HepG2 (cell line): ENCODE data around the gene SGMS1. TPM values are rescaled to one million over a fixed set of nuclear protein-coding genes. Genes with fewer than 3 reads are reported as not detected.

Source experiments
- ATAC-seq: fragments of 200-7000 bp; cut with Tn5 transposase; 3 replicates; pipeline ENCODE4 v1.9.1; 2020; ENCODE audit warnings: mild to moderate bottlenecking, moderate library complexity
- BruUV-seq: library from RNA; stranded (reverse); fragments of 400-500 nt; replicated peaks from 2 replicates; lab custom pipeline; 2021; lab: Mats Ljungman, UMichigan
- CTCF ChIA-PET: fragments of 300-600 bp; formaldehyde crosslinking; extraction: SDS; loops from one replicate; lab custom pipeline; 2021; ENCODE audit warnings: low total read pairs, inconsistent platforms, low intra/inter-chr PET ratio; lab: Yijun Ruan, JAX
- POLR2A ChIA-PET: fragments of 350-600 bp; sonication (Branson Sonifier 250); formaldehyde crosslinking; loops from one replicate; lab custom pipeline; 2020; ENCODE audit warnings: antibody characterized with exemption, inconsistent platforms; lab: Yijun Ruan, JAX
- DNase-seq: peaks from one replicate; pipeline ENCODE4 v3.0.0-alpha.2; 2015; ENCODE audit warnings: low spot score
- FAIRE-seq: peaks from 3 replicates; lab custom pipeline; 2011; peaks lifted over from hg19 to GRCh38; lab: Jason Lieb, UNC
- H2AFZ ChIP-seq: one replicate; pipeline ENCODE4 v1.6.1; 2011; ENCODE audit warnings: low read length, inconsistent platforms
- H3K27ac ChIP-seq: fragments of 300-600 bp; 3 replicates; pipeline ENCODE4 v1.8.0; 2011; ENCODE audit warnings: mixed run types, mild to moderate bottlenecking, mixed read lengths, low read length, inconsistent platforms; ENCODE audit not compliant: insufficient read depth; ENCODE audit errors: extremely low read length
- H3K27me3 ChIP-seq, 2 experiments: fragments of 200-600 bp in 1 of 2; 2 replicates in 1 of 2; 3 replicates in 1 of 2; pipeline versions ENCODE4 v1.6.0 to v1.8.0; 2011; ENCODE audit warnings: low read length in 2 of 2, mild to moderate bottlenecking in 2 of 2, moderate library complexity in 2 of 2, inconsistent platforms in 1 of 2; ENCODE audit not compliant: insufficient read depth in 2 of 2, control insufficient read depth in 1 of 2
- H3K36me3 ChIP-seq, 2 experiments: fragments of 200-600 bp in 1 of 2; replicated peaks in 1 of 2; 2 replicates in 1 of 2; 3 replicates in 1 of 2; pipeline versions ENCODE4 v1.5.1 to v1.8.0; 2011; ENCODE audit warnings: low read length in 2 of 2, inconsistent platforms in 1 of 2; ENCODE audit not compliant: insufficient read depth in 2 of 2, control insufficient read depth in 1 of 2
- H3K4me1 ChIP-seq: 2 replicates; pipeline ENCODE4 v1.5.1; 2012; ENCODE audit warnings: low read length, inconsistent platforms; ENCODE audit not compliant: insufficient read depth
- H3K4me2 ChIP-seq: 2 replicates; pipeline ENCODE4 v1.6.0; 2011; ENCODE audit warnings: low read depth, low read length, inconsistent platforms
- H3K4me3 ChIP-seq, 3 experiments: fragments of 200-600 bp in 1 of 3; sonication (generic), shearing (Covaris generic) in 1 of 3; replicated peaks in 1 of 3; 2 replicates each; pipeline ENCODE4 v1.5.1; 2011 to 2016; ENCODE audit warnings: low read length in 3 of 3, inconsistent platforms in 2 of 3, low read depth in 2 of 3, mild to moderate bottlenecking in 2 of 3, control low read depth in 1 of 3, mixed read lengths in 1 of 3; ENCODE audit not compliant: insufficient read depth in 1 of 3
- H3K79me2 ChIP-seq: one replicate; pipeline ENCODE4 v1.6.1; 2011; ENCODE audit warnings: low read length, inconsistent platforms; ENCODE audit not compliant: insufficient read depth
- H3K9ac ChIP-seq: 2 replicates; pipeline ENCODE4 v1.6.0; 2011; ENCODE audit warnings: mild to moderate bottlenecking, low read depth, low read length, inconsistent platforms; ENCODE audit not compliant: insufficient read depth
- H3K9me3 ChIP-seq: 2 replicates; pipeline ENCODE4 v1.5.1; 2012; ENCODE audit warnings: mild to moderate bottlenecking, low read length
- H4K20me1 ChIP-seq: 2 replicates; pipeline ENCODE4 v1.6.0; 2011; ENCODE audit warnings: inconsistent platforms, mild to moderate bottlenecking, low read length, moderate library complexity; ENCODE audit not compliant: insufficient read depth
- E2F5 ChIP-seq: sonication (generic); formaldehyde crosslinking; conservative IDR thresholded peaks from 2 replicates; pipeline ENCODE4 v1.4.0; 2020; ENCODE audit warnings: missing genetic modification reagents
- FOXO1 ChIP-seq: sonication (generic); formaldehyde crosslinking; IDR thresholded peaks from 2 replicates; pipeline ENCODE4 v1.4.0; 2020; ENCODE audit warnings: missing genetic modification reagents
- JUND ChIP-seq: sonication (generic); formaldehyde crosslinking; IDR thresholded peaks from 2 replicates; pipeline ENCODE4 v1.8.0; 2022; ENCODE audit warnings: mild to moderate bottlenecking, missing genetic modification reagents
- KLF13 ChIP-seq: sonication (generic); formaldehyde crosslinking; IDR thresholded peaks from 2 replicates; pipeline ENCODE4 v1.4.0; 2020; ENCODE audit warnings: mild to moderate bottlenecking, missing genetic modification reagents
- ONECUT2 ChIP-seq: sonication (generic); formaldehyde crosslinking; IDR thresholded peaks from 2 replicates; pipeline ENCODE4 v1.4.0; 2020; ENCODE audit warnings: missing genetic modification reagents
- PRPF4 ChIP-seq: fragments of 200-400 bp; formaldehyde crosslinking; IDR thresholded peaks from 2 replicates; pipeline ENCODE4 v1.6.1; 2016; ENCODE audit warnings: low read length, low read depth; ENCODE audit not compliant: poor library complexity, severe bottlenecking
- TFE3 ChIP-seq: IDR thresholded peaks from 2 replicates; pipeline ENCODE4 v1.6.1; 2016
- THAP11 ChIP-seq: IDR thresholded peaks from 2 replicates; pipeline ENCODE4 v1.6.1; 2016; ENCODE audit warnings: missing biosample characterization, missing genetic modification reagents
- TIGD3 ChIP-seq: sonication (generic); formaldehyde crosslinking; IDR thresholded peaks from 2 replicates; pipeline ENCODE4 v1.5.1; 2020; ENCODE audit warnings: mild to moderate bottlenecking, missing genetic modification reagents, borderline replicate concordance
- ZNF124 ChIP-seq: sonication (generic); formaldehyde crosslinking; IDR thresholded peaks from 2 replicates; pipeline ENCODE4 v1.4.0; 2020; ENCODE audit warnings: missing genetic modification reagents
- ZNF329 ChIP-seq: sonication (generic); formaldehyde crosslinking; IDR thresholded peaks from 2 replicates; pipeline ENCODE4 v1.9.0; 2021; ENCODE audit warnings: low read depth, mild to moderate bottlenecking, missing genetic modification reagents
- ZNF432 ChIP-seq: sonication (generic); formaldehyde crosslinking; IDR thresholded peaks from 2 replicates; pipeline ENCODE4 v1.5.0; 2020; ENCODE audit warnings: missing genetic modification reagents, mild to moderate bottlenecking, borderline replicate concordance
- ZNF691 ChIP-seq: sonication (generic); formaldehyde crosslinking; IDR thresholded peaks from 2 replicates; pipeline ENCODE4 v1.4.0; 2020; ENCODE audit warnings: missing genetic modification reagents, low read depth, mild to moderate bottlenecking, borderline replicate concordance
- WGBS: methylation state at CpG from one replicate; pipeline ENCODE4 v1.1.6; 2017; ENCODE audit warnings: low lambda C conversion rate; 5-methylcytosine and 5-hydroxymethylcytosine counted together
- in situ Hi-C: cut with HindIII; loops from 2 replicates; pipeline ENCODE4 v1.10.0; 2017; ENCODE audit warnings: low pct_unique_long_range_greater_than_20kb; ENCODE audit not compliant: extremely low pct_ligation_motif_present
- intact Hi-C: fragments of 100-400 bp; cut with micrococcal nuclease; formaldehyde crosslinking; loops from one replicate; pipeline ENCODE4 v1.10.0; 2022; ENCODE audit not compliant: unreplicated experiment
- polyA plus RNA-seq, 8 experiments: library from polyadenylated mRNA; depleted of rRNA in 3 of 8; stranded (reverse) in 7 of 8; unstranded in 1 of 8; fragments of >200 nt; fragmentation: Illumina TruSeq in 4 of 8; extraction: Trizol in 4 of 8; gene quantifications; 2 replicates each; pipeline versions ENCODE4 v1.2.1 to v1.2.3, GENCODE V29; 2011 to 2016; ENCODE audit warnings: low read depth in 4 of 8, missing spikeins in 1 of 8, mixed read lengths in 1 of 8; ENCODE audit not compliant: insufficient read depth in 1 of 8
- total RNA-seq, 5 experiments: library from RNA; depleted of rRNA; stranded (reverse); fragments of >200 nt; fragmentation: Illumina TruSeq; extraction: Trizol; gene quantifications; 2 replicates each; pipeline ENCODE4 v1.2.3, GENCODE V29; 2016; ENCODE audit warnings: low read depth in 1 of 5

The SGMS1 gene
- total and polyA plus RNA-seq, 2 of the 13 experiments (the other 11 are each of a cell fraction or from before 2014, with no cell fraction given): 6.5 to 15.1 TPM

- FAIRE-seq (no peak), ATAC-seq (peak; percentile 74), DNase-seq (no peak)
- in situ Hi-C loops: no loop called here
- H3K4me2 ChIP-seq: no peak overlapping the region
- H3K9ac ChIP-seq: no peak overlapping the region
- no peak overlapping the region for H3K4me3 ChIP-seq
- intact Hi-C loops: no loop called here
- BruUV-seq: no TSS peak
- POLR2A ChIA-PET: no interaction called here
- H2AFZ ChIP-seq: no peak overlapping the region
- H3K27ac ChIP-seq: no peak overlapping the region
- no peaks in the 10 kb centered on the region for H4K20me1 ChIP-seq
- H3K27me3 ChIP-seq: no peaks in the 10 kb centered on the region
- 90% methylated on average over 3 of the region's 3 CpGs for WGBS
- no peaks in the 10 kb centered on the region for H3K9me3 ChIP-seq
- H3K4me1 ChIP-seq: no peaks in the 10 kb centered on the region
- no peaks in the 10 kb centered on the region; a peak in 1 of 5 replicates for H3K36me3 ChIP-seq
- TF ChIP-seq TFE3 (CRISPR knock-in tag): no peak
- no peaks in the 10 kb centered on the region for H3K79me2 ChIP-seq
- CTCF ChIA-PET: no interaction called here
Measured at GRCh38 chr10:50332108-50332842, 291.5 kb downstream of the SGMS1 start.

- POLR2A ChIA-PET: no interaction called here
- no peak for FAIRE-seq
- no peaks in the 10 kb centered on the region for H3K9me3 ChIP-seq
- H3K27ac ChIP-seq: no peak overlapping the region
- no peak for ATAC-seq
- no peak overlapping the region for H3K4me3 ChIP-seq
- WGBS: 99% methylated on average over 2 of the region's 2 CpGs
- H3K79me2 ChIP-seq: no peaks in the 10 kb centered on the region
- H4K20me1 ChIP-seq: no peaks in the 10 kb centered on the region
- in situ Hi-C loops: no loop called here
- intact Hi-C loops: no loop called here
- H3K4me2 ChIP-seq: no peak overlapping the region
- BruUV-seq: no TSS peak
- no peaks in the 10 kb centered on the region for H3K27me3 ChIP-seq
- no peaks in the 10 kb centered on the region for H3K4me1 ChIP-seq
- no peaks in the 10 kb centered on the region; a peak in 1 of 5 replicates for H3K36me3 ChIP-seq
- H2AFZ ChIP-seq: no peak overlapping the region
- CTCF ChIA-PET: no interaction called here
- peak; percentile 5 for DNase-seq
- H3K9ac ChIP-seq: no peak overlapping the region
- TF ChIP-seq ZNF124 (no peak), ZNF329 (no peak), JUND (CRISPR knock-in tag) (no peak), PRPF4 (no peak), ONECUT2 (no peak), TIGD3 (CRISPR knock-in tag) (no peak), KLF13 (CRISPR knock-in tag) (no peak), E2F5 (CRISPR knock-in tag) (no peak), THAP11 (CRISPR knock-in tag) (no peak), ZNF432 (CRISPR knock-in tag) (no peak), FOXO1 (no peak), ZNF691 (no peak)
Measured at GRCh38 chr10:50331486-50331885, 292.3 kb downstream of the SGMS1 start.
